ENCODE measurements around the gene MAP2K3. TPM values are rescaled to one million over a fixed set of nuclear protein-coding genes. Genes with fewer than 3 reads are reported as not detected.

Gene MAP2K3
- total RNA-seq, 1 donor from 2014 or later = 38.0 TPM

- Mint-ChIP-seq H3K4me3 (ENCODE audit: unreplicated experiment) (no peak overlapping the region), H3K4me1 (ENCODE audit: low read depth, unreplicated experiment) (peaks cover 19% of the 10 kb centered on the region), H3K9me3 (ENCODE audit: unreplicated experiment) (peaks cover 2% of the 10 kb centered on the region), H3K36me3 (ENCODE audit: unreplicated experiment) (no peaks in the 10 kb centered on the region), H3K27ac (ENCODE audit: unreplicated experiment) (no peak overlapping the region), H3K27me3 (ENCODE audit: unreplicated experiment) (peaks cover 11% of the 10 kb centered on the region)
- no peak for DNase-seq
- TF ChIP-seq CTCF (IDR thresholded peaks at IDR 0.05; ENCODE audit: partially characterized antibody, unreplicated experiment) = no peak
Observed at GRCh38 chr17:21352981-21353265, 68.4 kb downstream of the MAP2K3 start.

- no peak overlapping the region for H3K27ac Mint-ChIP-seq (ENCODE audit: unreplicated experiment)
- H3K27me3 Mint-ChIP-seq (ENCODE audit: unreplicated experiment) = peaks cover 14% of the 10 kb centered on the region
- peaks cover 25% of the 10 kb centered on the region for H3K4me1 Mint-ChIP-seq (ENCODE audit: low read depth, unreplicated experiment)
- peaks cover 2% of the 10 kb centered on the region for H3K9me3 Mint-ChIP-seq (ENCODE audit: unreplicated experiment)
- H3K4me3 Mint-ChIP-seq (ENCODE audit: unreplicated experiment) = no peak overlapping the region
- DNase-seq = no peak
- TF ChIP-seq CTCF (IDR thresholded peaks at IDR 0.05; ENCODE audit: partially characterized antibody, unreplicated experiment) = no peak
- no peaks in the 10 kb centered on the region for H3K36me3 Mint-ChIP-seq (ENCODE audit: unreplicated experiment)
Observed at GRCh38 chr17:21353326-21354010, 69.0 kb downstream of the MAP2K3 start.

- H3K9me3 Mint-ChIP-seq (ENCODE audit: unreplicated experiment) = peaks cover 2% of the 10 kb centered on the region
- DNase-seq = no peak
- peaks cover 32% of the 10 kb centered on the region for H3K4me1 Mint-ChIP-seq (ENCODE audit: low read depth, unreplicated experiment)
- H3K27me3 Mint-ChIP-seq (ENCODE audit: unreplicated experiment) = peaks cover 17% of the 10 kb centered on the region
- H3K36me3 Mint-ChIP-seq (ENCODE audit: unreplicated experiment) = no peaks in the 10 kb centered on the region
- peak overlapping the region; percentile 40 for H3K27ac Mint-ChIP-seq (ENCODE audit: unreplicated experiment)
- no peak for TF ChIP-seq CTCF (IDR thresholded peaks at IDR 0.05; ENCODE audit: partially characterized antibody, unreplicated experiment)
- peak overlapping the region; percentile 7 for H3K4me3 Mint-ChIP-seq (ENCODE audit: unreplicated experiment)
Observed at GRCh38 chr17:21354796-21355385, 70.4 kb downstream of the MAP2K3 start.

GRCh38 chr17:21355586-21355985 lies 71.1 kb downstream of the MAP2K3 start:
- peaks cover 2% of the 10 kb centered on the region for H3K9me3 Mint-ChIP-seq (ENCODE audit: unreplicated experiment)
- no peak for DNase-seq
- no peak for TF ChIP-seq CTCF (IDR thresholded peaks at IDR 0.05; ENCODE audit: partially characterized antibody, unreplicated experiment)
- peaks cover 16% of the 10 kb centered on the region for H3K27me3 Mint-ChIP-seq (ENCODE audit: unreplicated experiment)
- no peak overlapping the region for H3K27ac Mint-ChIP-seq (ENCODE audit: unreplicated experiment)
- no peaks in the 10 kb centered on the region for H3K36me3 Mint-ChIP-seq (ENCODE audit: unreplicated experiment)
- H3K4me3 Mint-ChIP-seq (ENCODE audit: unreplicated experiment) = no peak overlapping the region
- peaks cover 37% of the 10 kb centered on the region for H3K4me1 Mint-ChIP-seq (ENCODE audit: low read depth, unreplicated experiment)

- no peak for DNase-seq
- Mint-ChIP-seq H3K9me3 (ENCODE audit: unreplicated experiment) (peaks cover 2% of the 10 kb centered on the region), H3K4me1 (ENCODE audit: low read depth, unreplicated experiment) (peaks cover 37% of the 10 kb centered on the region), H3K4me3 (ENCODE audit: unreplicated experiment) (peak overlapping the region; percentile 14), H3K27ac (ENCODE audit: unreplicated experiment) (peak overlapping the region; percentile 75), H3K27me3 (ENCODE audit: unreplicated experiment) (peaks cover 16% of the 10 kb centered on the region), H3K36me3 (ENCODE audit: unreplicated experiment) (no peaks in the 10 kb centered on the region)
- no peak for TF ChIP-seq CTCF (IDR thresholded peaks at IDR 0.05; ENCODE audit: partially characterized antibody, unreplicated experiment)
Observed at GRCh38 chr17:21356537-21357127, 72.1 kb downstream of the MAP2K3 start.

Measured in glutamatergic neuron (in vitro differentiated cells).